Testis (tissue), 3 donors: ENCODE data around the gene FIP1L1. TPM values are rescaled to one million over a fixed set of nuclear protein-coding genes. Genes with fewer than 3 reads are reported as not detected.

Experiments
- DNase-seq: peaks from one replicate; pipeline ENCODE4 v3.0.0-alpha.2; 2019
- H3K27ac ChIP-seq, 2 donors: fragments of 200-600 bp; sonication (generic); one replicate each; pipeline ENCODE4 v1.5.1; 2019
- H3K27me3 ChIP-seq: fragments of 200-600 bp; sonication (generic); one replicate; pipeline ENCODE4 v1.5.1; 2019
- H3K36me3 ChIP-seq: fragments of 200-600 bp; sonication (generic); one replicate; pipeline ENCODE4 v1.5.1; 2017; ENCODE audit warnings: low read depth; ENCODE audit errors: missing control alignments
- H3K4me1 ChIP-seq: fragments of 200-600 bp; sonication (generic); one replicate; pipeline ENCODE4 v1.5.1; 2019
- H3K4me3 ChIP-seq, 2 donors: fragments of 200-600 bp; sonication (generic); one replicate each; pipeline ENCODE4 v1.5.1; 2017 to 2019
- H3K9me3 ChIP-seq: fragments of 200-600 bp; sonication (generic); one replicate; pipeline ENCODE4 v1.5.1; 2017
- CTCF ChIP-seq, 3 experiments: fragments of 450-650 bp in 2 of 3; fragments of 200-600 bp in 1 of 3; sonication (generic) in 1 of 3; IDR thresholded peaks; one replicate each; pipeline ENCODE4 v1.5.1; 2016 to 2019; ENCODE audit warnings: antibody characterized with exemption in 3 of 3, mild to moderate bottlenecking in 2 of 3, moderate library complexity in 1 of 3
- POLR2A ChIP-seq: fragments of 450-650 bp; IDR thresholded peaks from one replicate; pipeline ENCODE4 v1.6.1; 2017; ENCODE audit warnings: antibody characterized with exemption, mild to moderate bottlenecking, moderate library complexity
- WGBS, 2 donors: methylation state at CpG; one replicate each; pipeline ENCODE4 v1.1.5; 2018; 5-methylcytosine and 5-hydroxymethylcytosine counted together
- intact Hi-C: fragments of 100-400 bp; cut with DNase I; formaldehyde crosslinking; loops from one replicate; pipeline ENCODE4 v1.15.1; 2023; ENCODE audit warnings: low total_unique reads
- polyA plus RNA-seq: library from polyadenylated mRNA; stranded (reverse); fragments of 350-450 nt; fragmentation: Illumina TruSeq; extraction: RNeasy Lipid Tissue Mini Kit (QIAGEN cat#74804); gene quantifications from one replicate; pipeline ENCODE4 v1.2.3, GENCODE V29; 2014; ENCODE audit warnings: low read depth, low replicate concordance; ENCODE audit not compliant: insufficient read depth
- total RNA-seq, 2 donors: library from RNA; depleted of rRNA; stranded (reverse); fragments of >200 nt; gene quantifications; one replicate each; pipeline ENCODE4 v1.2.3, GENCODE V29; 2016

FIP1L1 gene
- total and polyA plus RNA-seq, 3 donors from 2014 or later, result 87.9 to 110 (median 91.3) TPM

GRCh38 chr4:53348046-53348445 is 29.4 kb upstream of the FIP1L1 start:
- 56 to 63% methylated on average over 1 of the region's 1 CpG for WGBS, 2 donors
- intact Hi-C loops, result no loop called here
- no peak overlapping the region for H3K27ac ChIP-seq

GRCh38 chr4:53349091-53349491 is 28.4 kb upstream of the FIP1L1 start:
- Histone ChIP-seq H3K4me1 (no peaks in the 10 kb centered on the region), H3K9me3 (no peaks in the 10 kb centered on the region), H3K4me3 (no peak overlapping the region), H3K36me3 (no peaks in the 10 kb centered on the region), H3K27me3 (no peaks in the 10 kb centered on the region), H3K27ac (no peak overlapping the region)
- no peak for DNase-seq
- intact Hi-C loops, result no loop called here
- TF ChIP-seq CTCF (IDR thresholded peaks at IDR 0.05), result no peak
- TF ChIP-seq POLR2A, result no peak
- 92 to 94% methylated on average over 4 of the region's 4 CpGs for WGBS, 2 donors

More at GRCh38 chr4:53348046-53348445, 29.4 kb upstream of the FIP1L1 start:
- no peaks in the 10 kb centered on the region for H3K36me3 ChIP-seq
- no peaks in the 10 kb centered on the region for H3K27me3 ChIP-seq
- no peaks in the 10 kb centered on the region for H3K9me3 ChIP-seq
- no peak overlapping the region for H3K4me3 ChIP-seq
- TF ChIP-seq CTCF (IDR thresholded peaks at IDR 0.05), result no peak
- DNase-seq, result no peak
- no peaks in the 10 kb centered on the region for H3K4me1 ChIP-seq

- no peak for DNase-seq
- Histone ChIP-seq H3K9me3 (no peaks in the 10 kb centered on the region), H3K36me3 (no peaks in the 10 kb centered on the region), H3K4me1 (no peaks in the 10 kb centered on the region), H3K27me3 (no peaks in the 10 kb centered on the region), H3K27ac (no peak overlapping the region), H3K4me3 (no peak overlapping the region)
- TF ChIP-seq CTCF (IDR thresholded peaks at IDR 0.05) (no peak), POLR2A (no peak)
- 96% methylated on average over 5 to 31 of the region's 32 CpGs for WGBS, 2 donors
- intact Hi-C loops, result no loop called here
Observed at GRCh38 chr4:53354012-53354722, 23.3 kb upstream of the FIP1L1 start.

- Histone ChIP-seq H3K9me3 (no peaks in the 10 kb centered on the region), H3K27ac (no peak overlapping the region), H3K27me3 (no peaks in the 10 kb centered on the region), H3K4me3 (no peak overlapping the region), H3K4me1 (no peaks in the 10 kb centered on the region), H3K36me3 (no peaks in the 10 kb centered on the region)
- no peak for TF ChIP-seq CTCF (IDR thresholded peaks at IDR 0.05)
- no peak for TF ChIP-seq POLR2A
- intact Hi-C loops, result no loop called here
- no peak for DNase-seq
Observed at GRCh38 chr4:53355930-53356521, 21.4 kb upstream of the FIP1L1 start.

GRCh38 chr4:53361451-53361850 is 16.0 kb upstream of the FIP1L1 start:
- DNase-seq, result no peak
- TF ChIP-seq POLR2A, result no peak
- TF ChIP-seq CTCF (IDR thresholded peaks at IDR 0.05), result no peak
- Histone ChIP-seq H3K27me3 (no peaks in the 10 kb centered on the region), H3K36me3 (no peaks in the 10 kb centered on the region), H3K4me1 (peaks cover 4% of the 10 kb centered on the region), H3K27ac (no peak overlapping the region), H3K4me3 (no peak overlapping the region), H3K9me3 (no peaks in the 10 kb centered on the region)
- WGBS, 2 donors, result 77 to 80% methylated on average over 3 of the region's 3 CpGs
- intact Hi-C loops, result no loop called here
